GM21515 (cell line): ENCODE measurements around the gene APOBEC3F.

Source experiments
- ATAC-seq: cut with Tn5 transposase; IDR thresholded peaks from one replicate; pipeline ENCODE4 v1.9.1; 2021; ENCODE audit not compliant: unreplicated experiment

APOBEC3F gene

DNA sequence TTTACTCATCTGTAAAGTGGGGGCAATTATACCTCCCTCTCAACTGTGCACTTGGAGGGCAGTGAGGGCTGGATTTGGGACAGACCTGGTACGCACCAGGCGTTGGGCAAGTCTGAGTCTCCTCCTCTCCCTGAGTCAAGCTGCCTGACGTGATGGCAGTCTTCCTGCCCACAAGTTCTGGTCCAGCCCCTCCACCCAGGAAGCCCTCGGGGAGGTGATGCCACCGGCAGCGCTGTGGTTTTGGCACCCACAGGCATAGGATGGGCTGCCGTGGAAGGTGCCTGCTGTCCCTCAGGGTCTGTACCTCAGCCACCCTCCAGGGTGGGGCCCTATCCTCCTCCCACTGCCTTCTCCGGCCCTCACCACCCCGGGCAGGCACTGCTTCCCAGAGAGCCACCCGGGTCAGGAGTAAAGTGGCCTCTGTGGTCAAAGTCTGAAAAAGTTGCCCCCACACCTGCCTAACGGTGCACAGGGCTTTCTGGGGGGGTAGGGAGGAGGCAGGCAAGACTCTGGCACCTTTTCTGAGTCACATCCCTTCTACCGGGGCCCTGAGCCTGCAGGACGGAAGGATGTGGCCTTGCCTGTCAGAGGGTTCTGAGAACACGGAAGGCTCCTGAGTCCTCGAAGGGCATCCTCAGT lies 49.9 kb downstream of the APOBEC3F start:
- no peak for ATAC-seq

DNA sequence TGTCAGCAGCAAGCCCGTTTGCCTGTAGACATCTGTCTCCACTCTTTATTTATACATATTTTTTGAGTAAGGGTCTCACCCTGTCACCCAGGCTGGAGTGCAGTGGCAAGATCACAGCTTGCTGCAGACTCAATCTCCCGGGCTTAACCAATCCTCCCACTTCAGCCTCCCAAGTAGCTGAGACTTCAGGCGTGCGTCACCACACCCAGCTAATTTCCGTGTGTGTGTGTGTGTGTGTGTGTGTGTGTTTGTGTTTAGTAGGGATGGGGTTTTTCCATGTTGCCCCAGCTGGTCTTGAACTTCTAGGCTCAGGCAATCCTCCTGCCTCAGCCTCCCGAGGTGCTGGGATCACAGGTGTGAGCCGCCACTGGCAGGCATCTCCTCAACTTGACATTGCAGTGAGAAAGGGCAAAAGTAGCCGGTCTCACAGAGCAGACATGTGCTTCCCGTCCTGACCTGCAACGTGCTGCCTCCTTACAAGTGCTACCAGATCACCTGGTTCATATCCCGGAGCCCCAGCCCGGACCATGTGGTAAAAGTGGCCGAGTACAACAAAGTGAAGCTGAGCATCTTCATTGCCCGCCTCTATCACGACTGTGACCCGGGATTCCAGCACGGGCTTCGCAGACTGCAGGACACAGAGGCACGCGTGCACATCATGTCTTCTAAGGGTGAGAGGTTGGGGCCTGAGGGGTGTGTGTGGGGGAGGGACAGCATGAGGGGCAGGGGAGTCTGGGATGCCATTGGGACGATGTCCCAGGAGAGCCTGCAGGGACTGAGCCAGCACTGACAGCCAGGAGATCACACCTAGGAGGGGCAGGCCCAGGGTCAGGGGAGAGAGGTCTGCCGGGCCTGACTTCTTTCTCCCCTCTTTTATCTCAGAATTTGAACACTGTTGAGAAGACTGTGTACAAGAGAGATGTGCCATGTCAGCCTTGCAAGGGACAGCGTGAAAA lies 50.7 kb downstream of the APOBEC3F start:
- ATAC-seq: no peak

DNA sequence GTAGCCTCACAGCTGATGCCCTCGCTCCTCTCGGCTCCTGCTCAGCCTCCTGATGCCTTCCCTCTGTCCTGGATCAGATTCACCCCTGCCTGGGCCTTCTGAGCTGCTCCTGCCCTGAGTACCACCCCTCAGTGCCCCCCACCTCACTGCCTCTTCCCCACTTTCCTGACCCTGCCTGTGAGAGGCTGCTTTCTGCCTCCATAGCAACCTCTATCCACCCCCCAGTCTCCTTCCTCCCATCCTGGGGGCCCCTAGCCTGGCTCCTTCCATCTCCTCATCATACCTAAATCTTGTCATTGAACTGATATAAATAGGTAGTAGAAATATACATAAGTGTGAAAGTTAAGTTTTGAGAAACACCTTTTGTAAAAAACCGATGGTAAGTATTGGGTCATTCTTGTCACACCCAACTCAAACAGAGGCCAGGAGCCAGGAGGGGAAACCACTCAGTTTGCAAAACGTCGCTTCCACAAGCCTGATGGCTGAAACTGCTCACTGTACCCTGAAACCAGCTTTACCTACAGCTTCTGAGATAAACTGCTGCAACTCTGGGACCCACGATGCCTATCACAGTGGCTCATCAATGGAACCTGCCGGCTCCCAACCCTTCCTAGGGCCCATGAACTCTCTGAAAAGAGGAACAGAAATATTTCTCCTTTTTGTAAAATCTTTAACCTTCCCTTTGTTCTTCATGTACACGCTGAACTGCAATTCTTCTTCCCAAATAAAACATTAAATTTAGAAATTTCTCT lies 51.6 kb downstream of the APOBEC3F start:
- ATAC-seq: no peak

DNA sequence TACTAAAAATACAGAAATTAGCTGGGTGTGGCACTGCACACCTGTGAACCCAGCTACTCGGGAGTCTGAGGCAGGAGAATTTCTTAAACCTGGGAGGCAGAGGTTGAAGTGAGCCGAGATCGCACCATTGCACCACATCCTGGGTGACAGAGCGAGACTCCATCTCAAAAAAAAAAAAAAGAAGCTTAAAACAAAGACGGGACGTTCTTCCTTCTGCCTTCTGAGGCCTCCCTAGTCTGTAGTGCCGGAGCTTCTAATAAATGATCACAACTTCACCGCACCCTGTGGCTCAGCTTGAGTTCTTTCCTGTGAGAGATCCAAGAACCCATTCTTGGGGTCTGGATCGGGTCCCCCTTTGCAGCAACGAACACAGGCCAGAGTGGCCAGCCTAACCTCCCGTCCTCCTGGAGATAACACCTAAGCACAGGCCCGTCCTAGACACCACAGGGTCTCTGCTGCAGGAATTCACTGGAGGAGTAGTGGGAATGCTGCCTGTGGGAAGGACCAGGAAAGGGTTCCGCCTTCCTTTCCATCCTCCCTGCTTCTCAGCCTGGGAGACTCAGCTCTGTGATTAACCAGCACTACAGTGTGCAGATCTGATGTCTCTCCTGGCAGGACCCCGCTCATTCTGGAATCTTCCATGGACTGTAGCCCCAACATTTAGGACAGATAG lies 54.2 kb downstream of the APOBEC3F start:
- no peak for ATAC-seq

DNA sequence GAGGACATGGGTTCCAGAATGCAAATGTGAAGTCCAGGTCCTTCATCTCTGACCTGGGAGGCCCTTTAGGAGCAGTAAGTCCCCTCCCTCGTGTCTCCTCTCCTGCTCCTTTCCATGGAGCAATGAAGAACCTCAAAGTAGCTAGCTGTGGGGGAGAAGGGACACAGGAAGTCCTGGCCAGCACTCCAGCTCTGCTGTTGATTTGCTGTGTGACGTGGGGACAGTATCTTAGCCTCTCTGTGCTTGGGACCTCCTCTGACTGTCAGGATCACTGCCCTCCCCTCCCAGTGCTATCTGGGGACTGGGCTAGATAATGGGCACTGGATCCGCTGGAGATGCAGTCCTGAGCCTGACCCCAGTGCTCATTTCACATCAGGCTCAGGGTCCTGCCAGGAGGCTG lies 55.3 kb downstream of the APOBEC3F start:
- ATAC-seq: no peak

DNA sequence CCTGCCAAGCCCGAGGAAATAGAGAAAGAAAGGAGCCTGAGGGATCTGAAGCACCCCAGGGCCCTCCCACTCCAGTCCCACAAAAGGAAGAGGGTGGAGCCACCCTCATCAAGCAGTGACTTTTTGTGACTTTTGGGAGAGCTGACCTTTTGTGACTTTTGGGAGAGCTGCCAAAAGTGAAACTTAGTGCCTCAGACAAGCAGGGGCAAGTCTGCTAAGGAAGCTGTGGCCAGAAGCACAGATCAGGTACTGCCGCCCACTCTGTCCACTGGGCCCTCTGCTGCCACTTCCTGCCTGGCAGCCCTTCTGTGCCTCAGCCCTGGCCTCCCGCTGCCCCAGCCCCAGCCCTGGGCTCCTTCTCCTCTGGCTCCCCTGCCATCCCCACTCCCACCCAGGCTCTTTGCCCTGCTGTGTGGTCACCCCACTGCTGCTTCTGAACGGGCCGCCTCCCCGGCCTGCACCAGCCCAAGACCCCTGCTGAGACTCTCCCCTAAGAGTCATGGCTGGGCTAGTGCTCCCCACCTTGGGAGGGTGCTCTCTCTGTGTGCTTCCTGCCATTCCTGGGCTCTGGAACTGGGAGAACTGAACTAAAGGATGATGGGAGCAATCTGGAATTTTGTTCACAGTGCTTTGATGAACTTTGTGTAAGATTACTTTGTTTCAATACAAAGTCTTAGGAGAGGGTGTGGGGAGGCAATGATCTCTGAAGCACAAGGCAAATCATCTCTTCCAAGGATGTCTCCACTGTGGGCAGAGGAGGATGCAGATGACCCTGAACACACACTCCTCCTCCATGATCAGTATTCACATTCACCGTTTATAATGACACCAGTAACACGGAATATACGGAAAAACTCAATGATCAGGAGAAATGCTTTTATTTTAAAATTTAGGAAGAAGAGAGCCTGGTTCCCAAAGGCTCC lies 56.7 kb downstream of the APOBEC3F start, which contains the start of gene APOBEC3H:
TSS of gene APOBEC3H (plus strand) at position 147 of the 923 bp plus-strand sequence. CDS start 3,035 bp downstream, outside the sequence.
- no peak for ATAC-seq

DNA sequence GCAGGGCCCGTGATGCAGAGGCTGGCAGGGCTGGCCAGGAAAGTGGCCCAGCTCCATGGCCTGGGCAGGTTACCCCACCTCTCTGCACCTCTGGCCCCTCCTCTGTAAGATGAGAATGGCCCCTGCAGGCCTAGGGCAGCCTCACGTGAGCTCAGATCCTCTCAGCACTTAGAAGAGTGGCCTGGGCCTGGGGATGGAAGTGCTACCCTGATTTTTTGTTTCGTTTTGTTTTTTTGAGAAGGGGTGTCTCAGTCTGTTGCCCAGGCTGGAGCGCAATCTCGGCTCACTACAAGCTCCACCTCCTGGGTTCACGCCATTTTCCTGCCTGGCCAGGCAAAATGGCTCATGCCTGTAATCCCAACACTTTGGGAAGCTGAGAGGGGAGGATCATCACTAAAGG lies 57.4 kb downstream of the APOBEC3F start:
- no peak for ATAC-seq

DNA sequence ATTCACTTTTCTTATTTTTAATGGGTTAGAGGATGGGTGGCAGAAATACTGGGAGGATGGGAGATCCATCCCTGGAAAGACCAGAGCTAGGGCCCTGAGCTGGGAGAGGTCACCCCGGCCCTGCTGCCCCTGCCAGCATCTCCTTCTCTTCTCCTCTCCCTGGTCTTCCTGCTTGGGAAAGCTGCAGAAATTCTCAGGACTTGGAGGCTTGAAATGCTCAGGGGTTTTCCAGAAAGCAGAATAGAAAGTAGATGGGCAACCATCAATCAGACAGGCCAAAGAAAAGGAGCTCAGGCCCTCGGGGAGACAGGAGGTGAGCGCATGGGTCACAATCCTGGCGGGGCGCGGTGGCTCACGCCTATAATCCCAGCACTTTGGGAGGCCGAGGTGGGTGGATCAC lies 57.9 kb downstream of the APOBEC3F start:
- ATAC-seq: no peak

DNA sequence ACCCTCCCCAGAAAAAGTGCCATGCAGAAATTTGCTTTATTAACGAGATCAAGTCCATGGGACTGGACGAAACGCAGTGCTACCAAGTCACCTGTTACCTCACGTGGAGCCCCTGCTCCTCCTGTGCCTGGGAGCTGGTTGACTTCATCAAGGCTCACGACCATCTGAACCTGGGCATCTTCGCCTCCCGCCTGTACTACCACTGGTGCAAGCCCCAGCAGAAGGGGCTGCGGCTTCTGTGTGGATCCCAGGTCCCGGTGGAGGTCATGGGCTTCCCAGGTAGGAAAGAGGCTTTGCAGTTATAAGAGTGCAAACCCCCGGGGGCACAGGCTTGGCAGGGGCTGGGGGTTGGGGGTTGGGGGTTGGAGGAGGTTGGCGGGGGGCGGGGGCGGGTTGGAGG lies 60.6 kb downstream of the APOBEC3F start:
- no peak for ATAC-seq

DNA sequence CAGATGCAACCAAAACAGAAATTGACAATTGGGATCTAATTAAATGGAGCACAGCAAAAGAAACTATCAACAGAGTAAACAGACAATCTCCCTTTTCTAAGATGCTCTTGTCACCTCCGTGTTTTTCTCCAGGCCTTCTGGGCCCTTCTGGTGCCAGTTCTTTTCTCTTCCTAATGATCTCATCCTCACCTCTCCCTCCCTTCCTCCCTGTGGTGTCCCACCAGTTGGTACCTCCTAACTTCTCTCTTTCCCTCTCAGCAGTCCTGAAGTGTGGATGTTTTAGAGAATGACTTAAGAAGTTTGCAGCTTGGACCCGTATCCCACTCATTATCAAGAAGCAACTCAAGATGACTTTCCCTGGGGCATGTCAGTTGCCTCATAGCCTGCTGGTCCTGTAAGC lies 62.8 kb downstream of the APOBEC3F start:
- ATAC-seq: no peak
